GM19035 (cell line): ENCODE results near the gene FLRT2.

Experiments
- ATAC-seq: cut with Tn5 transposase; IDR thresholded peaks from one replicate; pipeline ENCODE4 v1.9.1; 2021; ENCODE audit not compliant: unreplicated experiment

Gene FLRT2, protein sequence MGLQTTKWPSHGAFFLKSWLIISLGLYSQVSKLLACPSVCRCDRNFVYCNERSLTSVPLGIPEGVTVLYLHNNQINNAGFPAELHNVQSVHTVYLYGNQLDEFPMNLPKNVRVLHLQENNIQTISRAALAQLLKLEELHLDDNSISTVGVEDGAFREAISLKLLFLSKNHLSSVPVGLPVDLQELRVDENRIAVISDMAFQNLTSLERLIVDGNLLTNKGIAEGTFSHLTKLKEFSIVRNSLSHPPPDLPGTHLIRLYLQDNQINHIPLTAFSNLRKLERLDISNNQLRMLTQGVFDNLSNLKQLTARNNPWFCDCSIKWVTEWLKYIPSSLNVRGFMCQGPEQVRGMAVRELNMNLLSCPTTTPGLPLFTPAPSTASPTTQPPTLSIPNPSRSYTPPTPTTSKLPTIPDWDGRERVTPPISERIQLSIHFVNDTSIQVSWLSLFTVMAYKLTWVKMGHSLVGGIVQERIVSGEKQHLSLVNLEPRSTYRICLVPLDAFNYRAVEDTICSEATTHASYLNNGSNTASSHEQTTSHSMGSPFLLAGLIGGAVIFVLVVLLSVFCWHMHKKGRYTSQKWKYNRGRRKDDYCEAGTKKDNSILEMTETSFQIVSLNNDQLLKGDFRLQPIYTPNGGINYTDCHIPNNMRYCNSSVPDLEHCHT

DNA sequence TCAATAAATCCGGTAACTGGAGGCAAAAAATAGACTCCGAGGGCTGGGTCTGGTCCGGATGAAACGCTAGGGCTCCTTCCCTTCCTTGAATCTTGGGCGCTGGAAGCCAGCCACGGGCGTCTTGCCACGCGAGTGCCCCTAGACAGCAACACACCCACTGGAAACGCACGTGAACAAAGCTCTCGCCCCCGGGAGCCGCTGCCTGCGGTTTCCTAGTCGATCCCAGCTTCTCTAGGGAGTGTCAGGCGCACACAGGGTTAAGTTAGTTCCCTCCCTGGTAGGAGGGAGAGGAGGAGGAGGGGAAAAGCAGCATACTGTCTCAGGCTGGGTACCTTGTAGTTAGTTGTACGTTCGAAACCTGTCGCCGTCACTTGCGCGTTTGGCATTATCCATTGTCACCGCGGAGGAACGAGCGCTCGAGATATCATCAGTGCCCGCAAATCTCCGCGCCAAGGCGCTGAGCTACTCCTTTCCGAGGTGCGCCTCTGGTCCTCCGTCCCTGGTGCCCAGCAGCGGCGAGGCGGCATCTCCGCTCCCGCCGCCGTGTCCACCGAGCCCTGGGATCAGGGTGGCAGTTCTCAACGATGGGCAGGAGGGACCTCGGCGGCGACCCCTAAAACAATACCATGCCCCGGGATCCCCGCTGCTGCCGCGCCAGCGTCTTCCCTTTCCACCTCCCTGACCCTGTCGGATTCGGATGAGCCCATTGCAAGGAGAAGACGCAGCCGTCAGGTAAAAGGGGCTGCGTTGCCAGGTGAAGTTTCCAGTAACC is at the start of gene FLRT2:
TSS of gene FLRT2 (plus strand) at position 342 of the 772 bp plus-strand sequence. CDS start 91,371 bp downstream, outside the sequence.
- ATAC-seq = no peak

DNA sequence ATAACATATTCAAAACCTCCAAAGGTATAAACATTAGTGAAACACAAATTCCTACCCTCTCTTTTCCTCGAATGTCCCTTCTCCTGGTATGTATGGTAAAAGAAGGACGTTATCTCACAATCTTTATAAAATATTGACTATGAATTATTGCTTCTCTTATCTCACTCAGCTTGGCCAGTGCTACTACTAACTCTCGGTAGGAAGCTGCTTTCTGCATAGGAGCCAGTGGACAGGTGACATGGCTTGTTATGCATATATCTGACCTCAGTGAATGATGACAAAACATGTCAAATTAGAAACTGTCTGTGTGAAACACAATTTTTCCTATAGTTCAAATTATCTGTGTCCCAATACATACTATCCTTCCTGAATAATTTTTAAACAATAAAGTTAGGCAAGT is 48.5 kb upstream of the FLRT2 start:
- ATAC-seq = no peak

DNA sequence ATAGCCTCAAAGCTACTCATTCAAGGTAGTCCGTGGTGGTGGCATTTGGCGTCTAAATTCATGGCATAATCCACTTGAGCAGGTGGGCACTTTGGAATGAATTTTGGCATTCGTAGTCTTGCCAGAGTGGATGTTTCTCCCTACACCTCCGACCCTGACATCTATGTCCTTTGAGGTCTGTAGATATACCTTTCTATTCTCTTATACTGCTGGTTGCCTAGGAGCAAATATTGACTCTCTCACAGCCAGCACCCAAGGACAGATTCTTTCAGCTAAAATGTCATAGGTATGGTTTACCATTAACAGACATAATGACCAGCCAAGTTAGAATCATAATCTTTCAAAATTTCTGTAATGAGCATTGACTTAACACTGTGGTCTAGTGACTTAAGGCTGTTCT is 47.4 kb upstream of the FLRT2 start:
- ATAC-seq = no peak

DNA sequence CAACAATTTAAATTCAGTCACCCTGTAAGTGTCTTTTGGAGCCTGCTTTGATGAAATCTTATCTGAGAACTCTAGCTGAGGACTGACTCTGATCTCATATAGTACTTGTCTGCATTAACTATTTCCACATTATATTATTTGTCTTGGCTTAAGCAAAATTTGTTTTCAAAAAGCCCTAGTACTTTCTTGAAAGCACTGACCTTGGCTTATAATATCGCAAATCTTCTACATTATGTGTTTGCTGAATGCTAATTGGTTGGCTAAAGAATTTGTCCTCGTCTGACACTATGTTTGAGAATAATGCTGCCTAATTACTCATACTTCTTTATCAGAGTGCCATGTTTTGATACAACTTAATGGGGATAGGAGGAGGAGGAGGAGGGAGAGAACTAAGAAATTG is 46.9 kb upstream of the FLRT2 start:
- no peak for ATAC-seq

DNA sequence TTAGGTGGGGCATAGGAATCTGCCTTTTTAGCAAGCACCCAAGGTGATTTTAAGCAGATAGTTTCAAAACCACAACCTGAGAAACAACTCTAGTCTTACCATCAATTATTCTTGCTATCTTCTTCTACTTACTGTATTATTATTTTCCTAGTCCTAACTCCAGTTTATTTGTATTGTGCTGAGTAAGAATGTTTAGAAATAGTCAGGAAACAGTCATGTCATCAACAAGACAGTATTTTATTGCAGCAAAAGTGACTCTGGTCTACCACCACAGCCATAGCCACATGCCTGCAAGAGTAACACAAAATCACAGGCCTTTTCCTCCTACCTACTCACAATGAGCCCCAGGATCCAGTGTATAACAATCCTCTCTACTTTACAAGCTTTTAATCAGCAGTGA is 46.3 kb upstream of the FLRT2 start:
- no peak for ATAC-seq

DNA sequence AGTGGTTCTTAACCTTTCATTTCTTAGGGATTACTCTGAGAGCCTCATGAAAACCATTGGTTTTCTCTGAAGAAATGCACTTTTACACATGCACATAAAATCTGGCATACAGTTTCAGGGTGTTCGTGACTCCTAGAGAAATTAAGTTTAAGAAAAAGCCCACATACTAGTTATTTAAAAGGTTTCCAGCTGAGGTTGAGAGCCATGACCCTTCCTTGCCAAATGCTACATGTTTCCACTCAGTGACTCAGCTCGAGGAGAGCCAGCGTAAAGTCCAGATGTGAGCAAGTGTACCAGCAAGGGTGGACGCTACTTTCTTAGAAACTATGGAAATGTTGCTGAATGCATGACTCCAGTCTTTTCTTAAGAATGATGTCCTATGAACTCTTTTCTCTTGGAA is 42.7 kb upstream of the FLRT2 start:
- ATAC-seq = no peak

DNA sequence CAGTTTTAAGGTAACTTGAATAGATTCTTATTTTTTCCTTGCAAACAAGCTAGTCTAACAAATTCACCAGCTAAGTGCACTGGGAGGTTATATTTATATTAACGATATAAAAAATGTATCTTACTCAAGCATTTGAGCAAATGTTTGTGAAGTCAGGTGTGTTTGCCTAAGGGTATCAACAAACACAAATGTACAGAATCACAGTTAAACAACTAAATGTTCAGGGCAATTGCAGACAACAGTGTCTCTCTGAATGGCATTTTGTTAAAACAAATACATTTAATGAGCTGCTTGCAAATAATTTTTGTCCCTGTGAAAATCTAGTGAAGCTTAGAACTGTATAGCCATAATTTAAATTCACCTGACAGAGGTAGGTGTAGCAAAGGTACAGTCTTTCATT is 28.2 kb upstream of the FLRT2 start:
- no peak for ATAC-seq

DNA sequence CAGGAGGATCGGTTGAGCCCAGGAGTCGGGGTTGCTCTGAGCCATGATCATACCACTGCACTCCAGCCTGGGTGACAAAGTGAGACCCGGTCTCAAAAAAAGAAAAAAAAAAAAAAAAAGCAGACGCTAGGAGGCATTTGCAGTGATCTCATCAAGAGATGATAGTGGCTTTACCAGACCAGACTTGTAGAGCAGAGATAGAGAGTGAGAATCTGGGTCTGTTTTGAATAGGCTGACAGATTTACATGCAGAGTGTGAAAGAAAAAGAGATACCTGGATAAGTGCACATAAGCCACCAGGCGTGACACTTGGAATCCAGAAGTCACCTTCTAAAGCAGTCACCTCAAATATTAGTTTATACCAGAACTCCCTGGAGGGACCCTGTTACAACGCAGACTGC is 21.1 kb upstream of the FLRT2 start:
- ATAC-seq = no peak

DNA sequence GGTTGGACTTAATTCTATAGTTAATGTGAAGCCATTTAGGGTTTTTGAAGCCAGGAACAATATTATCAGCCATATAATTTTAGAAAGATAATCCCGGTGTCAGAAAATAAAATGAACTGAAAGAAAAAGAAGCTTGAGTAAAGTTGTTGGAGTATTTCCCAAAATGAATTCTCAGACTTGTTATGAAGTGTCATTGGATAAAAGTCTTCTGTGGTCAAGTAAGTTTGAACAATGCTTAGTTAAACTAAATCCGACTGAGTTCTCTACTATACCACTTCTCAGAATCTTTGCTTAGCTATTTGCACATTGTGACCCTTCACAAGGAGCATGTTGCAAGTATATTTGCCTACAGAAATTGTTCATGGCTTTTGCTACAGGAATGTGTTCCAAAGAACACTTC is 17.5 kb upstream of the FLRT2 start:
- no peak for ATAC-seq

DNA sequence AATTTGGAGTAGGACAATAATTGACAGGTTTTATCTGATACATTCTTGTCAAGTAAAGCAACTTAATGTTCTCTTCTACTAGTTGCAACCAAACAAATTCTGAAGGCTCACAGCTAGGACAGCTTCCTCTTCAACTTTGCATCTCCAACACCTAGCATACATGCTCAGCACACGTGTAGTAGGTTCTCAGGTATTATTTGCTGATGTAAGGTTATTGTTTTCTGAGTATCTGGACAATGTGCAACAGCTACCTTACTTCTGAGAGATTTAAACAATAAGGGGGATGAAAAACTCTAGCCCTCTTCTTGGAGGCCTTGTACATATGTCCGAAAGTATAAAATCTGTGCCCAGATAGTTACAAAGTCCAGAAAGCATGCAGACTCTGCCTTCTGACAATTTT is 15.5 kb upstream of the FLRT2 start:
- ATAC-seq = no peak

DNA sequence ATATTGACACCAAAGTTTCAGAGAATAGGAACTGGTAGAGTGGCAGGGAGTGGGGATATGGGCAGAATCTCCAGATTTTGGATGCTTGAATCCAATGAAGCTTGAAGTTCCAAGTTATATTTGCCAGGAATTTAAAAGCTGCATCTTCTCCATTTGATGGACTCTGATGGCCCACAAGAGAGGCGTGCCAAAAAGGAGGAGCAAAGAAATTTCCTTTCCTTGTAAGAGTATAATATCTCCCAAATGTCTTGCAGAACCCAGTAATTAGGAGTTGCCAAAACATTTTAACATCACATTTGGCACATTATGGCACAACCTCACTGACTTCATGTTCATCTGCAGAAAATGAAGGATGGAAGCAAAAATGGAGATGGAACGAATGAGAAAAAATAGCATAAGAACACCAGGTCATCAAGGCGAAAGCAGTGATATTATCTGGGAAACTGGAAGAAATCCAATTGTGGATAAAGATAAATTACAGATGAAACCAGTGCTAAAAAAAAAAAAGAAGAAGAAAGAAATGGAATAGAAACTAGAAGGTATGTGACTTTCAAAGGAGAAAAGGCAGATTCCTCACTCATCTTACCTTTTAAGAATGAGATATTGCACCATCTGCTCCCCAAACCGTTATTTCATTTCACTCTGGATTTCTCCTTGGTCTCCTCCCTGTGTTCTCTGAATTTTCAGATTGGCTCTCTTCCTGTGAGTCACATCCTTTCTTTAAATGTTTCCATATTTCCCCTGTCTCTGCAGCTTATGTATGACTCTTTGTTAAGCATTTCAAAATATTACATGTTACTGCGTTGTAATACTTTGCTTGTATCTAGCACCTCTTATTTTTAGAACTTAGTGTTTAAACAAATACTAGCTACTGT is 13.5 kb upstream of the FLRT2 start:
- ATAC-seq = no peak

DNA sequence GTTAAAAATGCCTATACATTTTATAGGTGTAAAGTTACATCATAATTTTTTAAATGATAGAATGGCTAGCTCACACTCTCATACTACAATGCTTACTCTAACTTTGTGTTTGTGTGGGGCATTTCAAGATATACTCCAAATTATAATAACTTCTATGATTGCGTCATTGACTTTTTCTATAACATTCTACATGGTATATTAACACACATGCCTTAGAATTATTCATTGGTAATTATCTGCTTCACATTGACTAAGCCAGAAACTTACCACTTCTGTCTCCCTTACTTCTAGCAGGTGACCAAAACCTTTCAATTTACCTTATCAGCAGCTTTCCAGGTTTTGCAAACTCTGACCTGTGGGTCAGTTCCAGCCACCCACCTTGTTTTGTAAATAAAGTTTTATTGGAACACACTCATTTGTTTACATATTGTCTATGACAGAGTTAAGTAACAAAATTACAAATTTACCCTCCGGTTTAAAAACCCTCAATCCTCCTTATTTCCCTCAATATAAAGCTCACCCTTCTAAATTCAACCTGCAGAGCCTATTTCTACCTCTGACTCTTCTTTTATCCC is 12.7 kb upstream of the FLRT2 start:
- no peak for ATAC-seq

DNA sequence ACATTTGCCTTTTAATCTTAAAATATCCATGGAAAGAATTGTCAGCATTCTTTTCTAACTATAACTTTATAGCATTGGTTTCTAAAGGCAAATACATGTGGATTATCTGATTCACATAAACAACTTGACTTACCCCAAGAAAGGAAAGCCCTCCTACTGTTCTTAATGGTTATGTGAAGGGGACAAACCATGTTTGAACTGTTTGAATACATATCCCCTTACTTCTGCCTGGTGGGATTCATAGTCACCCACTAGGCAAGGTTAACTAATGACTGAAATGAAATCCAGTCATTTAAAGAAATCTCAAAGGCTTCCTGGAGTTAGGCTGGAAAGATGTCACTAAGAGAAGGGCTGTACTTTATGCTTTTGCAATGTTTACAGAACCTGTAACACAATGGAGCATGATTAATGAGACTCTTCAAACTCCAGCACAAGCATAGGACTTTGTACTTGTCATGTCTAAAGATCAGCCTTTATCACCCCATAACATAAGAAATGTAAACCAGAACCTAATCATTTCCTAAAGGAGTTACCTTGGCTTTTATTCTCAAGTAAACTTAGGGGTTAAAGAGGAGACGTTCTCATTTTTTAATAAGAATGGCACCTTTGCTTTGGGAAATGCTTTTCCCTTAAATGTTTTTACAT is 10.2 kb upstream of the FLRT2 start:
- no peak for ATAC-seq

DNA sequence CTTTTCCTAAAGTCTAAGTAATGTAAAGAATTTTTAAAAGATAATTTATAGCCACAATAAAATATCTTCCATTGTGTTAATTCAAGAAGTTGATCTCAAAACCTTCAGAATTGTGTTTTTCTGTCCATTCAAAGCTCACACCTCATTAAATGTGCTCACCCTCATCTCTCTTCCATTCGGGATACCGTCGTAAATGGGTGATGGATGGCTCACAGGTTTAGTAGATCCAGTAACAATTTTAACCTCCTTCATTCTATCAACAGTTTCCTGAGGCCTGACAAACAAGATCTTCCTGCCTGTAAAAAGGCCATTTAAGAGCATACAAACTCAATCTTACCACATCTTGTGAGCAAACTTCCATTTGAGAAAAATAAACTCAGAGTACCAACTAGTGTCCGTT is 9.4 kb upstream of the FLRT2 start:
- ATAC-seq = no peak

DNA sequence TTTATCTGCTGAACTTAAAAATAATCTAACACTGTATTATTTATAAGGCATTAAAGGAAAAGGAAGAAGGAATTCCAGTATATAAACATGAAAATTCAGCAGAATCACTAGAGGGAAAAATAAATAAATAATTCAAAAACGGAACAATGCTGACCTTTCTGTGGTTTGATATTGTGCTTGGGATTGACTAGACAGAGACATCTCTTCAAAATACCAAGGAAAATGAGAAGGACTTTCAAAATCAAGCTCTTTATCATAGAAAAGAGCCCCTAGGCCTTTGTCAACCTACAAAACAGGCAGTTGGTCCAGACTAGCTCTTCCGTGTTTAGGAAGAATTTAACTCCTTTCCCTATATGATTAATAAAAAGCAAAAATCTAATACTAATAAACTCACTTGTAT is 6.3 kb upstream of the FLRT2 start:
- ATAC-seq = no peak

DNA sequence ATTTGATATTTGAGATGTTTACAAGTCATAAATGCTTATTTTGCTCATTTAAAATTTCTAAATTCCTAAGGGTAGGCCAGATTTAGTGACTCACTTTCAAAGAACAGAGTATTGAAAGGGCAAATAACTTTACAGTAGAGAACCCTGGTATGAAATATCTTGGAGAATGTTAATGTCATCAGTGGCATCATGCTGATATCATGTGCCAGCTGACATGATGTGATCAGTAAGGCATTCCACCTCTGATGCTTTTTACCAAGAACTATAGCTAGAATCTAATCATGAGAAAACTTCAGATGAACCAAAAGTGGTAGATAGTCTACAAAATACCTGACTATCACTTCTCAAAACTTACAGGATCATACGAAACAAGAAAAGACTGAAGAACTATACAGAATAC is 2.9 kb upstream of the FLRT2 start:
- ATAC-seq = no peak

DNA sequence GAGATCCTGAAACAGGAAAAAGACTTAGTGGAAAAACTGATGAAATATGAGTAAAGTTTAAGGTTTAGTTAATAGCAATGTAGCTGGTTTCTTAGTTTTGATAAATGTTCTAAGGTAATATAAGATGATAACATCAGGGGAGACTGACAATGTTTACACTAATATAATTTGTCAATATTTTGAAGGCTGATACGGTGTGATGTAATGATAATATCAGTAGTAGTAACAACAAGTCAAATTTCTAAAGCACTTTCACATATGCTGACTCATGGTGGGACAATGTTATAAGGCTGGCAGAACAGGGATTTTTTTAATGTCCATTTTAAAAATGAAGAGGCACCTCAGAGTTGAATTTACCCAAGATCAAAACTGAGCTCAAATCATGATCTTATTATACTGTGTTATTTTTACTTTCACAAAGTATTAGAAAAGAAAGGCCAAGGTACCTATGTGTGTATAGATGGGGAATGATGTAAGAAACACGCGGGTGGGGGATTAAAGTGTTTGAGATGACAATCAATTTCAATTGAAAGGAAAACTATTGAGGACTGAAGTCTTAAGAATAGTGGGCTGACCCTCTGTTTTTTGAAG is 2.4 kb upstream of the FLRT2 start:
- ATAC-seq = no peak

DNA sequence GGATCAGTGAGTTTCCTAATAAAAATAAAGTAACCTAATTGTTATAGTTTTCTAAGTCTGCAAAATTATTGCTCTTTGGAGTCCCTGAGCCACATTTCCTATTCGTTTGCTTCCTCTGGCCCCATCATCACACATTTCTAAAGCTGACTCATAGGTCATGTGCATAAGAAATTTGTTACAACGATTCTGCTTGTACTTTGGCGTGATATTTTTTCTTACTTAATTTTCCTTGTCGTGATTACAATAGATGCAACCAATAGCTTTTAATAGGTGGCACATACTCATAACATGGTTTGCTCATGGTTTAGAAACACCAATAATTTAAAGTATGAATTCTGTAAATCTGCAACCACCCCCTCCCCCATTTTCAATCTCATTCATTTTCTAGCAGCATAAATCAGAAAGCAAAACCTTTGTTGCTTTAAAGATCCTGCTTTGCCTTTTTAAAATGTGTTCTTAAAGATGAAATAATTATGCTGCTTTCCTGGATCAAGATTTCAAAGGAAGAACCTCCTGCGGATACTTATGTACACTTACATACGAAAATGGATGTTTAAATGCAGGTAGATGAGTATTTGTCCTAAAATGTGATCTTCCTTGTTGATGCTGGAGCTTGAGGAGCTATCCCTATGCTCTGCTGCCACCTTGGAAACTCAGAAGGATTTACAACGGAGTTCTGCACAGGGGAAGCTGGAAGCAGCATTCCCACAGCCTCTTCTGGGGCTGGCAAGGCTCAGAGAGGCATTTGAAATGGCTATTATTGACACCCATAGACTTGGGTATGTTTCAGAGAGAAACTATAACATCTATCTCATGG is 1.7 kb upstream of the FLRT2 start:
- ATAC-seq = no peak
